Activated gamma-delta T cell treated with Interleukin-2 at 50 U/mL for 16 hours (primary cell): Measurements from ENCODE around the gene CDC42EP1.
"Not testable (repeated sequence)": the region's sequence is repeated elsewhere in the genome, so short reads cannot be mapped to it uniquely, and the experiment has no call there.

Experiments
- DNase-seq: peaks from one replicate; pipeline ENCODE4 v3.0.0-alpha.2; 2020

The CDC42EP1 gene

DNA sequence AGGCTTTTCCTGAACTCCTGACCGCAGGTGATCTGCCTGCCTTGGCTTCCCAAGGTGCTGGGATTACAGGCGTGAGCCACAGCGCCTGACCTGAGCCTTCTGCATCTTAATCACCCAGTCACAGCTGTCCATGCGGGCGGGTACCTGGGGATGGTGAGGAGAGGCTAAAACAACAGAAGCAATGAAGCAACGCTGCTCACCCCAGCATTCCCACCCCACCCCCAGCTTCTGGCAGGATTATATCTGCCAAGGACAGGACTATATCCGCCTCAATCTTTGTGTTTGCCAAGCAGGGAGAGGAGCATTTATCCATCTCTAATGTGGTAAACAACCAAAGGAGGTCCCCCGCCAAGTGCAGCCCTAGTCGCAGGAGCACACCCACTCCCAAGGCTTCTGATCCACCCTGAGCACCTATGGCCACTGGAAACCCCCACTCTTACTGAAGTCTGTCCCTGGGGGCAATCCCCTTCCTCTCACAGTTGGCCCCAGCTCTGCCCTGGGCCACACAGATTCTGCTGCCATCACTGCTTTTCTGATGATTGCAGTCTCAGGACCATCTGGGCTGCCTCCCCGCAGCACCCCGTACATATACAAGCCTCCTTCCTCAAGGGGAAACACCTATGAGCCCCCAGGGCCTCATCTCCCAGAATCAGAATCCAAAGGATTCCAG, 28.4 kb downstream of the CDC42EP1 start:
- no peak for DNase-seq

DNA sequence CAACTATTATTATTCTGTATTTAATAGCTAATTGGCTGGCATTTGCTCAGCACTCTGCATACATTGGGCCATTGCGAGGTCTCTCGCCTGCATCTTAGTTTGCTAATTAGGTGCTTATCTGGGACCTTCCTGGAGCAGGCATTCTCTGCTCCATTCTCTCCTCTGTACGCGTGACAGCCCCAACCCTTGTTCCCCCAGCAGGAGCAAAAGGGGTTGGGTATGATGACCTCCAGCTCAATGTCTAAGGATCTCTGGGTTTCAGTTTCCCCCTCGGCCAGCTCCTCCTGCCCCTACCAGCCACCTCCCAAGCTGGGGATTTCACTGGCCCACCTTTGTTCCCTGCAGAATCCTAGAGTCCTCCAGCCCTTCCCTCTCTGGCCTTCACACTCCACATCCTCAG, 29.4 kb downstream of the CDC42EP1 start:
- no peak for DNase-seq

GRCh38 chr22:37591081-37591480, 30.8 kb downstream of the CDC42EP1 start:
- not testable (repeated sequence) for DNase-seq

DNA sequence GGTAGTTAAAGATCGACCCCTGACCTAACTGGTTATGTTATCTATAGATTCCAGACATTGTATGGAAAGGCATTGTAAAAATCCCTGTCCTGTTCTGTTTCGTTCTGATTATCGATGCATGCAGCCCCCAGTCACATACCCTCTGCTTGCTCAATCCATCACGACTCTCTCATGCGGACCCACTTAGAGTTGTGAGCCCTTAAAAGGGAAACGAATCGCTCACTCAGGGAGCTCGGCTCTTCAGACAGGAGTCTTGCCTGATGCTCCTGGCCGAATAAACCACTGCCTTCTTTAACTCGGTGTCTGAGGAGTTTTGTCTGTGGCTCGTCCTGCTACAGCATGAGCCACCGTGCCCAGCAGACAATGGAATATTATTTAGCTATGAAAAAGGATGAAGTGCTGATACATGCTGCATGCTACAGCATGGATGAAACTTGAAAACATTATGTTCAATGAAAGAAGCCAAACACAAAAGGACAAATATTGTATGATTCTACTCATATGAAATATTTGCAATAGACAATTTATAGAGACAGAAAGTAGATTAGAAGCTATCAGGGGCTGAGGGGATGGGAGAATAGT, 31.6 kb downstream of the CDC42EP1 start:
- DNase-seq = no peak

GRCh38 chr22:37594237-37594636, 34.0 kb downstream of the CDC42EP1 start:
- no peak for DNase-seq

DNA sequence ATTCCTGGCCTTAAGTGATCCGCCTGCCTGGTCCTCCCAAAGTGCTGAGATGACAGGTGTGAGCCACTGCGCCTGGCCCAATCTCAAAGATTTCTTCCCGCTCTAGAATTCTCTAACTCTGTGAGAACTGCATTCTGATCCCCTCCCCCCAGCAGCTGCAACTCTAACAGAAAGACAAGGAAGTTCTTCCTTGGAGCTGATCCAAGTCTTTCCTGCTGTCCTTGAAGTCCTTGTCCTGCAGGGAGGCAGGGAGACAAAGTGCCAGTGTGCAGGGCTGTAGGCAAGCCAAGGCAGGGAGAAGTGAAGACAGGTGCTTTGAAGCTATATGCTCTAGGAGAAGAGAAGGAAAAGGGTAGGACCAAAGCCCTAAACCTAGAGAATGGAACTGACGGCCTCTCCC, 38.9 kb downstream of the CDC42EP1 start:
- DNase-seq = no peak

GRCh38 chr22:37601203-37601539, 40.9 kb downstream of the CDC42EP1 start:
- no peak for DNase-seq

DNA sequence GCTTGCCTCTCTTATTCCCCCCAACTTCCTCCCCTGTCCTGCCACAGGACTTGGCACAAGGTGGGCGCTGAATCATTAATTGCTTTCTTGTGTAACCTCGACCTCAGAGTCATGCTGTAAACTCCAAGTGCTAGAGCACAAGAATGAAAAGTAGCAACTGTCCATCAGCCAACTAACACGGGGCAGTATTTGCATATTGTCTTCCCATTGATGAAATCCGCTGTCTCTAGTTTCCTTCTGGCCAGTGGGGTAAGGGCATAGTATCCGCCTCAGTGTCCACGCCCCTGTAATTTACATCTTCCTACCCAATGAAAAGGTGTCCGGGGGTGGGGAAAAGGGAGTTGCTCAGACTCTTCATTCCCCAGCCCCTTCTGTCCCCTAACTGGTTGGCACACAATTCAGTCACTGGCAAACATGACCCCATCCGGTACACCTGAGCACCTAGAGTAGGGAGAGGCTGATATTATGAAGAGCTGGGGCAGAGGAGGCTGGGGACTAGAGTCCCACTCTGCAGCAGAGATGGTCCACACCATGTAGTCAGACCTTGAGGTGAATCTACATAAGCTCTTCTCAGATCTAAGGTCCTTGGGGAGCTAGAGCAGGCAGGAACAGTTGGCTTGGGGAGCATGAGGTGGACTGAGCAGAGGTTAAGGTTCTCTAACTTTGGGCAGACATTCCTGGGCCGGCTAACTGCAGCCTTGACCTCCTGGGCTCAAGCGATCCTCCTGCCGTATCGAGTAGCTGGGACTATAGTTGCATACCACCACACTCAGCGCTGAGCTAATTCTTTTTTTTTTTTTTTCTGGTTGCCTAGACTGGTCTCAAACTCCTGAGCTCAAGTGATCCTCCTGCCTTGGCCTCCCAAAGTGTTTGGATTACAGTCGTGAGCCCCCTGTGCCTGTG, 41.5 kb downstream of the CDC42EP1 start:
- DNase-seq = no peak

GRCh38 chr22:37602546-37603277, 42.4 kb downstream of the CDC42EP1 start:
- DNase-seq = not testable (repeated sequence)

DNA sequence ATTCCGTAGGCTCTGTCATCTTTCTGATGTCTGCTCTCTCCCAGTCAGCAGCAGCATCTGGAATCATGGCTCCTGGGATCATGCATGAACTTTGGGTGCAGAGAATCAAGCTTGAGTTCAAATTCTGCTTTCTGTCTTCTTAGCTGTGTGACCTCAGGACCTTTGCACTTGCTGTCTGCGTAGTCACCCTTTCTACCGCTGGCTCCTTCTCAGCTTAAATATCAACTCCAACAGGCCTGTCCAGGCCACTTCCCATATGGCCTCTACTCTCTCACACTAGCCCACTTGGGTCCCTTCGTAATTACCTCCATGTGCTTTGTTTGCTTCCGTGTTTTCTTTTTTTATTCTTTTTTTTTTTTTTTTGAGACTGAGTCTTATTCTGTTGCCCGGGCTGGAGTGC, 43.8 kb downstream of the CDC42EP1 start:
- no peak for DNase-seq

DNA sequence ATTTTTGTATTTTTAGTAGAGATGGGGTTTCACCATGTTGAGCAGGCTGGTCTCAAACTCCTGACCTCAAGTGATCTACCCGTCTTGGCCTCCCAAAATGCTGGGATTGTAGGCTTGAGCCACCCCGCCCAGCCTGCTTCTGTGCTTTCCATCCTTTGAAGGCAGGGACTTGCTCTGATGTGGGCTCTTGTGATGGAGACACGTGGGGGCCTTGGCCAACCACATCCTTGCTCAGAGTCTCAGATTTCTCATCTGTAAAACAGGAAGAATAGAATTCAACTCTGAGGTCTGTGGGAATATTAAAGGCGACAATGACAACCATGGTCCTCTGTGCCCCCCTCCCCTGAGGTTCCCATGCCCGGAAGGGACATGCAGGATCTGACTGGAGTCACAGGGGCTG, 44.6 kb downstream of the CDC42EP1 start:
- peak; percentile 63 for DNase-seq

DNA sequence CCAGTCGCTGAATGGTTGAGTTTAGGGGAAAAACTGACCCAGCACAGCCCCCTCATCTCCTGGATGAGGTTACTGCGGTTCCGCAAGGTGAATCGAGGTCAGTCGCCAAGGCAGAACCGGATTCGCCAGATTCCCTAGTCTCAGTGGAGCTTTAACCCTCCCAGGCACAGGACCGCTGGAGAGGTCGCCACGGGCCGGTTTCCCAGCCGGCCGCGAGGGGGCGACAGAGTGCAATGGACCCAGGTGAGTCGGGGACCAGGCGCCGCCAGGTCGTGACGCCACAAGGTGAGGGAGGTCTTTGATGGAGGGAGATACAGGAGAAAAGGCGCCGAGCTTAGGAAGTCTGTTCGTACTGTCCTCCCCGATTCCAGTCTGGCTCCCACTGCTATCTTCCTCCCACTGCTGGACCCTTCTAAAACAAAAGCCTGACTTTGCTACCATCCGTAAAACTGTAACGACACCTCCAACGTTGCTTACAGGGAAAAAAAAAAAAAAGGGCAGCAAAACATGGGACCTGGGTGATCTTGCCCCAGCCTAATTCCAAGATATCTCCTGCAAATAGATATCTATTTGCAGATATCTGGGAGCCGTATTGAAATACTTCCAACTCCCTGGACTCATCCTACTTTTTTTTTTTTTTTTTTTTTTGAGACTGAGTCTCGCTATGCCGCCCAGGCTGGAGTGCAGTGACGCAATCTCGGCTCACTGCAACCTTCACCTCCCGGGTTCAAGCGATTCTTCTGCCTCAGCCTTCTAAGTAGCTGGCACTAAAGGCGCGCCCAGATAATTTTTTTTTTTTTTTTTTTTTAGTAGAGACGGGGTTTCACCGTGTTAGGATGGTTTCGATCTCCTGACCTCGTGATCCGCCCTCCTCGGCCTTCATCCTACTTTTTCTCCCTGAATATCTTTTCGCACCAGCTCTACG, 47.0 kb downstream of the CDC42EP1 start:
- DNase-seq = peak; percentile 90

DNA sequence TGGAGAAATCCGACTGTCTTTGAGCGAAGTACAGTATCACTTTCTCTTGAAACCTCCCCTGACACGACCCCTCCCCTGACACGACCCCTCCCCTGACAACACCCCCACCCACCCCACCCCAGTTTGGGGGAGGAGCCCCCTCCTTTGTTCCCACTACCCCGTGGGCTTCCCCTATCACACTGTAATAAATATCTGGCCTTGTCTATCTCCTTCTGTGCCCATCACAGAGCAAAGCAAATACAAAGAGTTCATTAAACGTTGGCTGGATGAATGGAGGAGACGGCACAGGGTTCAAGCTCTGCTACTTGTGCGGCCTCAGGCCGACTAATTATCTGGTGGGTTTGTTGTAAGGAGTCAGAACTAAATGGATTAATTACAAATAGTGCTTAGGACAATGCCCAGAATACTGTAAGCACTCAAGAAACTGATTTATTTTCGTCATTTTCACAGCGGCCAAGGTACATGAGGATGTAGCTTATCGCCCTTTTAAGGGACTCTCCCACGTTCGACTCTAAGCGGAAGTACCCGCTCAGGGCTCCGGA, 47.7 kb downstream of the CDC42EP1 start:
- no peak for DNase-seq

- peak; percentile 94 for DNase-seq
Measured at GRCh38 chr22:37608477-37609239, 48.4 kb downstream of the CDC42EP1 start, which contains the start of gene GGA1. TSS of gene GGA1 (plus strand) at chr22:37608834. CDS start at chr22:37608861, 27 bp downstream.

DNA sequence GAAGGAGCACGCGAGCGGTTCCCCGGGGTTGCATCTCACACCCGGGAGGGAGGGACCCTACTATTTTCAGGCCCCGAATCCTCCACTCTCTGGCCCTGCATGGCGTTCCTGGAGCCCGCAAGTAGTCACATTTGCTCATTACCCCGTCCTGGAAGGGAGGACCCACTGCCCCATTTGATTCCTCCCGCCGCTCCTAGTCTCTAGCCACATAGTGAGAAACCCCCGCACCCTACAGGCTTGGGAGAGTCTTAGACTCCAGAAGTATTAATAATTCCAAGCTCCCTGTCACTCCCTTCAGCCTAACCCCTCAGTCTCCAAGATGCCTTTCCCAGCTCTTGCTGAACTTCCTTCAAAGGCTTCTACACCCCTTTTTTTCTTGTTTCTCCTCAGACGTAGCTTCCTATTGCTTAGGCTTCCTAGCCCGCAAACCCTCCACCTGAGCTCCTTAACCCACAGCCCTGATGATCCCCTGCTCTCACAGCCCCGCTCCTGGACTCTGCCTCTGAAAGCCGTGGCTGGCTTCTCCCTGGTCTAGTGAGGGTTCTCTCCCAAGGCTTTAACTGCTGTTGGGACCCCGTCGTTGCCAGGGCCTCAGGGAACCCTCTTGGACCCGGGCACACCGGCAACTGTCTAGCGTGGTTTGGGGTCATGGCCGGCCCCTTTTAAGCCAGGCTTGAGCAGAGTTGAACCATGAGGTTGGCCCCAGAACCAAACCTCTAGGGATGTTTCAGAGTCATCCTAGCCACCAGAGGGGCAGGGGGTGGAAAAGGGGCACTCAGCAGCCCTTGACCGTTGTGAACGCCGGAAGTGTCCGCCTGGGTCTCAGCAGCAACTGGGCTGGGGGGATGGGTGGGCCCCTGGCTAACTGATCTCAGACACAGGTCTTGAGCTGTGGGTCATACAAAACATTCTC, 49.2 kb downstream of the CDC42EP1 start:
- no peak for DNase-seq

- not testable (repeated sequence) for DNase-seq
Measured at GRCh38 chr22:37610153-37610475, 49.8 kb downstream of the CDC42EP1 start.

DNA sequence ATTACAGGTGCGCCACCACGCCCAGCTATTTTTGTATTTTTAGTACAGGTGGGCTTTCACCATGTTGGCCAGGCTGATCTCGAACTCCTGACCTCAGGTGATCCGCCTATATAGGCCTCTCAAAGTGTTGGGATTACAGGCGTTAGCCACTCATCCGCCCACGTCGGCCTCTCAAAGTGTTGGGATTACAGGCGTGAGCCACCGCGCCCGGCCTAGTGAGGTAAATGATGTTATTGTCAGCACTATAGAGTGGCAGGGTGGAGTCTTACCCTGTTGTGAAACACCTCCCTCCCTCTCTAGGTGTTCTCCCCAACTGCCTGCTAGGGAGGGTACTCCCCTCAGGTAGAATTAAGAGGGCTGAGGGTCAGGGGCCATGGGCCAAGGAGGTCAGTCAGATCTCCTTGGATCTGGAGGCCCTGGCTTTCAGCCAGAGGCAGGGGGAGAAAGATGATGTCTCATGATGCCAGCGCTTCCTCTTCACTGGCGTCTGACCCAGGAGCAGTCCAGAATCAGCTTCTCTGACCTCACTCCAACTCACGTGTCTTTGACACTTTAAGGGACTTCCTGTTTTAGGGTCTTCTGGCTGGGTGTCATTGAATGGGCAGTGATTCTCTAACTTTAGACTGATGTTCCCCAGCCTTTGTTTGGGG, 50.3 kb downstream of the CDC42EP1 start:
- DNase-seq = no peak

DNA sequence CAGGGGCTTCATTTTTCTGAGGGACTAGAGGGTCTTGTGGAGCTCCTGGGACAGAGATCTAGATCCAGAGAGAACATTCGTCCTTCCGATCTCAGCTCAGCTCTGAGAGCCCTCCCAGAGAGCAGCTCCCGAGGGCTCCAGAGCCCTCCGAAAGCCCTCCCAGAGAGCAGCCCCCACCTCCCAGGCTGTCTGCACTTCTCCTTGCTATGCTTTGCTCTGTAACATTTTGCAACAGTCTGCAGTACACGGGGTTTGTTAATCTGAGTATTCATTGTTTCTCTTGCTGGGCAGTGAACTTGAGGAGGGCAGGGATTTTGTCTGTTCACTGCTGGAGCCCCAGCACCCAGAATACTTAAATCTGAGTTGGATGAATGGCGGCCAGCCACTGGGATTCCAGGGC, 50.9 kb downstream of the CDC42EP1 start:
- no peak for DNase-seq
